Measurements from ENCODE around the gene MRPL32. TPM values are rescaled to one million over a fixed set of nuclear protein-coding genes. Genes with fewer than 3 reads are reported as not detected.

The MRPL32 gene
- total RNA-seq, 1 donor from 2014 or later, result 71.2 TPM

DNA sequence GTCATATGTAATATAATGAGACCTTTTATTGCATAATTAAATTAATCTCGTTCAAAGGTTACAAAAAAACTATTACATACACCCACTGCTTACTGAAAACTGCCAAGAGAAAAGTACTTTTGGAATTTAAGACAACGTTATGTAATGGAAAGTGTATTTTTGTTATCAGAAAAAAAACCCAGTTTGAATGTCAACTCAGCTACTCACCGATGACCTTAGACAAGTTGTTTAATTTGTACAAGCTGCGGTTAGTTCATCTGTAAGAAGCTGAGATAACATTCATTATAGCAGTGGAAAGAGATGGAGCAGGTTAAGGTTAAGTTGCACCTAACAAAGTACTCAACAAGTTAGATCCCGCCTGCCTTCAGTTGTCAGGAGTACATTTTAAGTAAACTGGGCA is 1.3 kb upstream of the MRPL32 start:
- H3K27ac ChIP-seq (ENCODE audit: low read depth, low read length), result peak overlapping the region; percentile 84
- H3K9ac ChIP-seq (ENCODE audit: low read length), result peak overlapping the region; percentile 95
- H3K4me2 ChIP-seq (ENCODE audit: low read length), result peak overlapping the region; percentile 90
- peak overlapping the region; percentile 100 for H3K4me3 Mint-ChIP-seq (ENCODE audit: unreplicated experiment)
- TF ChIP-seq, protein P1, sequence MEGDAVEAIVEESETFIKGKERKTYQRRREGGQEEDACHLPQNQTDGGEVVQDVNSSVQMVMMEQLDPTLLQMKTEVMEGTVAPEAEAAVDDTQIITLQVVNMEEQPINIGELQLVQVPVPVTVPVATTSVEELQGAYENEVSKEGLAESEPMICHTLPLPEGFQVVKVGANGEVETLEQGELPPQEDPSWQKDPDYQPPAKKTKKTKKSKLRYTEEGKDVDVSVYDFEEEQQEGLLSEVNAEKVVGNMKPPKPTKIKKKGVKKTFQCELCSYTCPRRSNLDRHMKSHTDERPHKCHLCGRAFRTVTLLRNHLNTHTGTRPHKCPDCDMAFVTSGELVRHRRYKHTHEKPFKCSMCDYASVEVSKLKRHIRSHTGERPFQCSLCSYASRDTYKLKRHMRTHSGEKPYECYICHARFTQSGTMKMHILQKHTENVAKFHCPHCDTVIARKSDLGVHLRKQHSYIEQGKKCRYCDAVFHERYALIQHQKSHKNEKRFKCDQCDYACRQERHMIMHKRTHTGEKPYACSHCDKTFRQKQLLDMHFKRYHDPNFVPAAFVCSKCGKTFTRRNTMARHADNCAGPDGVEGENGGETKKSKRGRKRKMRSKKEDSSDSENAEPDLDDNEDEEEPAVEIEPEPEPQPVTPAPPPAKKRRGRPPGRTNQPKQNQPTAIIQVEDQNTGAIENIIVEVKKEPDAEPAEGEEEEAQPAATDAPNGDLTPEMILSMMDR (IDR thresholded peaks at IDR 0.05; ENCODE audit: insufficient read depth, low read depth, low read length), result no peak
- TF ChIP-seq EZH2 (IDR thresholded peaks at IDR 0.05; ENCODE audit: insufficient read depth, low read length), result no peak
- DNase-seq (ENCODE audit: low read depth) (peak; percentile 86), FAIRE-seq (peak; percentile 50)
- H3K4me1 Mint-ChIP-seq (ENCODE audit: low read depth, unreplicated experiment), result peaks cover 22% of the 10 kb centered on the region
- H3K27me3 Mint-ChIP-seq (ENCODE audit: low read depth, unreplicated experiment), result no peaks in the 10 kb centered on the region
- H3K79me2 ChIP-seq (ENCODE audit: insufficient read depth, low read length), result peaks cover 91% of the 10 kb centered on the region
- peak overlapping the region; percentile 86 for H3K4me3 ChIP-seq (ENCODE audit: insufficient read depth, low read depth, low read length)
- no peak overlapping the region for H2AFZ ChIP-seq (ENCODE audit: low read depth, low read length)
- peaks cover 8% of the 10 kb centered on the region for H3K4me1 ChIP-seq (ENCODE audit: insufficient read depth, low read length)
- H4K20me1 ChIP-seq (ENCODE audit: insufficient read depth, low read length), result peaks cover 68% of the 10 kb centered on the region
- H3K36me3 Mint-ChIP-seq (ENCODE audit: low read depth, unreplicated experiment), result peaks cover 2% of the 10 kb centered on the region
- no peaks in the 10 kb centered on the region for H3K9me3 Mint-ChIP-seq (ENCODE audit: unreplicated experiment)
- no peak overlapping the region for H3K27ac Mint-ChIP-seq (ENCODE audit: unreplicated experiment)
- H3K9me3 ChIP-seq (ENCODE audit: insufficient read depth, low read depth, low read length), result no peaks in the 10 kb centered on the region
- H3K36me3 ChIP-seq (ENCODE audit: insufficient read depth, low read length), result peaks cover 17% of the 10 kb centered on the region
- H3K27me3 ChIP-seq (ENCODE audit: insufficient read depth, low read length), result no peaks in the 10 kb centered on the region

DNA sequence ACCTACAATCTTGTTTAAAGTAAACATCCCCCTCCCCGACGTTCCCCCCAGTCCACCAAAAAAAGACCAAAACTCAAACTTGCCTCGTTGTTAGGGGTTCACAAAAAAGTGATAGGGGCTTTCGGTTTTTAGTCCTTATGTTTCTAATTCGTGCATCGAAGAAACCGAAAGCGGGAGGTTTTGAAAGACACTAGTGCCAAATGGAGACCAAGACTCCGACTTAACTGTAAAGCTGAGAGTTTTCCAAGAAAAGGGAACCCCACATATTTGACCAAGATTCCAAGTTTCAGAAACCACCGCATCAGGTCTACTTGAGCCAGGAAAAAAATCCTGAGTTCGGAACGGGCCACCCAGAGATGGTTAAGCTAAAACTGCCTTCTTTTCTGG is 736 bp upstream of the MRPL32 start:
- DNase-seq (ENCODE audit: low read depth) (no peak), FAIRE-seq (no peak)
- H3K36me3 Mint-ChIP-seq (ENCODE audit: low read depth, unreplicated experiment), result peaks cover 4% of the 10 kb centered on the region
- Histone ChIP-seq H3K27me3 (ENCODE audit: insufficient read depth, low read length) (no peaks in the 10 kb centered on the region), H2AFZ (ENCODE audit: low read depth, low read length) (peak overlapping the region; percentile 74), H3K4me3 (ENCODE audit: insufficient read depth, low read depth, low read length) (peak overlapping the region; percentile 86), H3K27ac (ENCODE audit: low read depth, low read length) (peak overlapping the region; percentile 84), H3K9ac (ENCODE audit: low read length) (peak overlapping the region; percentile 95), H4K20me1 (ENCODE audit: insufficient read depth, low read length) (peaks cover 66% of the 10 kb centered on the region), H3K36me3 (ENCODE audit: insufficient read depth, low read length) (peaks cover 16% of the 10 kb centered on the region), H3K4me2 (ENCODE audit: low read length) (peak overlapping the region; percentile 90), H3K9me3 (ENCODE audit: insufficient read depth, low read depth, low read length) (no peaks in the 10 kb centered on the region), H3K4me1 (ENCODE audit: insufficient read depth, low read length) (peaks cover 8% of the 10 kb centered on the region), H3K79me2 (ENCODE audit: insufficient read depth, low read length) (peaks cover 93% of the 10 kb centered on the region)
- TF ChIP-seq, protein P1 (IDR thresholded peaks at IDR 0.05; ENCODE audit: insufficient read depth, low read depth, low read length), result no peak
- TF ChIP-seq EZH2 (IDR thresholded peaks at IDR 0.05; ENCODE audit: insufficient read depth, low read length), result no peak
- no peaks in the 10 kb centered on the region for H3K27me3 Mint-ChIP-seq (ENCODE audit: low read depth, unreplicated experiment)
- no peaks in the 10 kb centered on the region for H3K9me3 Mint-ChIP-seq (ENCODE audit: unreplicated experiment)
- peak overlapping the region; percentile 96 for H3K27ac Mint-ChIP-seq (ENCODE audit: unreplicated experiment)
- peaks cover 22% of the 10 kb centered on the region for H3K4me1 Mint-ChIP-seq (ENCODE audit: low read depth, unreplicated experiment)
- H3K4me3 Mint-ChIP-seq (ENCODE audit: unreplicated experiment), result peak overlapping the region; percentile 100

DNA sequence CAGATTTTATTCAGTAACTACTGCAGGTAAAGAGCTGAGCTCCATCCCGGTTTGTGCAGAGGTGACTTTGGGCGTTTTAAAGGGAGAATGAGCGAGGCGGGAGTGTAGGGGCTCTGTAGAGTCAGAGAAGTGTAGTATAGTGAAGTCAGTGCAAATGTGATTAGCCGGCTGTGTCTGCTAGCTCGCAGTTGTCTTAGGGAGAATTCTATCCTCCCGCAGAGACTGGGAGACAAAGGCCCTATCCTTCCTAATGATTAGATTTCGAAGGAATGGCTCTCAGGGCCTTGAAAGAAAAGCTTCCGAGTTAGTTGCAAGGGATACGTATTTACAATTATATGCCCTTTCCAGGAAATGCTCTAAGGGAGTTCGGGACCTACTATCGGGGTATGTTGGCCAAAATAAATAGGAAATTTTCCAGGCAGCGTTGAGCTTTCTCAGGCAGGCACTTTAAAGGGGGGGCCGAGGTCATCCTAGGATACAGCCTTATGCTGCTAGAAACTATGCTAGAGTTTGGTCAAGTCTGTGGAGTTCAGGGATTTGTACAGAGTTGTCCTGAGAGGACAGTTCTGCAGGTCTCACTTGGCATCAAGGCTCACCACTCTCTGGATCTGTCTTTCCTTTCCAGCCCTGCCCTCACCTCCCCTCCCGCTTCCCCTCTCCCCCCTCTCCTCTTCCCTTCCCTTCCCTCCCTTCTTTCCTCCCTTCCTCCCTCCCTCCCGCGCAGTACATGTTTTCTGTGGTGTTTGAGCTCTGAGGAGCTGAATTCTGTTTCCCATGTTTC is 825 bp downstream of the MRPL32 start:
- H3K4me1 Mint-ChIP-seq (ENCODE audit: low read depth, unreplicated experiment), result peaks cover 18% of the 10 kb centered on the region
- no peaks in the 10 kb centered on the region for H3K9me3 Mint-ChIP-seq (ENCODE audit: unreplicated experiment)
- H3K79me2 ChIP-seq (ENCODE audit: insufficient read depth, low read length), result peaks cover 81% of the 10 kb centered on the region
- H3K4me1 ChIP-seq (ENCODE audit: insufficient read depth, low read length), result peaks cover 8% of the 10 kb centered on the region
- peak overlapping the region; percentile 86 for H3K4me3 ChIP-seq (ENCODE audit: insufficient read depth, low read depth, low read length)
- FAIRE-seq (no peak), DNase-seq (ENCODE audit: low read depth) (no peak)
- peaks cover 2% of the 10 kb centered on the region for H3K36me3 Mint-ChIP-seq (ENCODE audit: low read depth, unreplicated experiment)
- H3K9ac ChIP-seq (ENCODE audit: low read length), result peak overlapping the region; percentile 95
- H3K4me3 Mint-ChIP-seq (ENCODE audit: unreplicated experiment), result peak overlapping the region; percentile 100
- peak overlapping the region; percentile 96 for H3K27ac Mint-ChIP-seq (ENCODE audit: unreplicated experiment)
- no peaks in the 10 kb centered on the region for H3K9me3 ChIP-seq (ENCODE audit: insufficient read depth, low read depth, low read length)
- peak overlapping the region; percentile 79 for H3K27ac ChIP-seq (ENCODE audit: low read depth, low read length)
- no peaks in the 10 kb centered on the region for H3K27me3 Mint-ChIP-seq (ENCODE audit: low read depth, unreplicated experiment)
- no peaks in the 10 kb centered on the region for H3K27me3 ChIP-seq (ENCODE audit: insufficient read depth, low read length)
- peak overlapping the region; percentile 88 for H2AFZ ChIP-seq (ENCODE audit: low read depth, low read length)
- peaks cover 58% of the 10 kb centered on the region for H4K20me1 ChIP-seq (ENCODE audit: insufficient read depth, low read length)
- peaks cover 25% of the 10 kb centered on the region for H3K36me3 ChIP-seq (ENCODE audit: insufficient read depth, low read length)
- TF ChIP-seq, protein P1 (IDR thresholded peaks at IDR 0.05; ENCODE audit: insufficient read depth, low read depth, low read length), result no peak
- H3K4me2 ChIP-seq (ENCODE audit: low read length), result peak overlapping the region; percentile 87

Data from astrocyte (in vitro differentiated cells and primary cell).